GM21360 (cell line): ENCODE measurements around the gene ETFB.
"Not testable (repeated sequence)": the region's sequence is repeated elsewhere in the genome, so short reads cannot be mapped to it uniquely, and the experiment has no call there.

Source experiments
- ATAC-seq: cut with Tn5 transposase; IDR thresholded peaks from one replicate; pipeline ENCODE4 v1.9.1; 2021; ENCODE audit warnings: mild to moderate bottlenecking, moderate library complexity; ENCODE audit not compliant: unreplicated experiment

ETFB gene

GRCh38 chr19:51365965-51366388 lies at the start of gene ETFB:
Gene ETFB, minus strand, starts transcription at chr19:51366388. Its CDS starts 62 bp downstream, at chr19:51366326.
- no peak for ATAC-seq

DNA sequence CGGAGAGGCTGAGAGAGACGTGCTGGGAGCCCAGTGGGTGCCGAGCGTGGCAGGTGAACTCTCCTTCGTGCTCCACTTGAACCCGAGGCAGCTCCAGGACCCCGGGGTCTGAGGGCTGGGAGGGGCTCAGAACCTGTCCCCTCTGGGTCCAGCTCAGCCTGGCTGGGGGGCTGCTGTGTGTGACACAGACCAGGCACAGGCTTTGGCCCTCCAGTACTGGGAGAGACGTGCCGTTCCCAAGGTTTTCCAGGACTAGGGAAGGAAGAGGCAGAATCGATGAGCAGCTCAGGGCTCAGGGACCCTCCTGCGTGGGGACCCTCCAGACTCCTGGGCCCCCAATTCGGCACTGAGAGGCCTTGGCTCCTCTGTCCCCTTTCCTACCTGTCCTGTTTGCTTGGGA lies 49.0 kb upstream of the ETFB start:
- no peak for ATAC-seq

GRCh38 chr19:51410950-51411748 lies 45.0 kb upstream of the ETFB start:
- no peak for ATAC-seq

GRCh38 chr19:51407511-51408131 lies 41.4 kb upstream of the ETFB start:
- no peak for ATAC-seq

DNA sequence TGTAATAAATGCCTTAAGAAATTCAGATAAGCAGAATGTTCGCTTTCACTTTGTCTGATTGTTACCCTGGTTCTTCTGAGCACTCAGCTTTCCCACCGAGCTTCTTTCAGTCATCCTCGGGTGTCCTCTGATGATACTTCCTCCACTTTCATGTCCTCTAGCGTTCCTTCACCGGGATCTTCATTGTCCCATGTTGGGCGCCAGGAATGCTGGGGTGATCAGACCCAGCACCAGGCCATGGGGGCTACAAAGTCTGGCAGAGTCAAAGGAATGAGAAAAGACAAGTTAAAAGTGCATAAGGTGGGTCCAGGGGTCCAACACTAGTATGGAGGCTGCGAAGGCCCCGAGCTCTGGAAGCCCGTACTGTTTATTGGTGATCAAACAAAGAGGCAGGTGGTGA lies 35.9 kb upstream of the ETFB start:
- no peak for ATAC-seq

GRCh38 chr19:51399936-51400335 lies 33.7 kb upstream of the ETFB start:
- ATAC-seq = not testable (repeated sequence)

GRCh38 chr19:51399231-51399630 lies 33.0 kb upstream of the ETFB start:
- no peak for ATAC-seq

- ATAC-seq = no peak
Measured at GRCh38 chr19:51398096-51398704, 32.0 kb upstream of the ETFB start.

- ATAC-seq = not testable (repeated sequence)
Measured at GRCh38 chr19:51397453-51397852, 31.3 kb upstream of the ETFB start.

DNA sequence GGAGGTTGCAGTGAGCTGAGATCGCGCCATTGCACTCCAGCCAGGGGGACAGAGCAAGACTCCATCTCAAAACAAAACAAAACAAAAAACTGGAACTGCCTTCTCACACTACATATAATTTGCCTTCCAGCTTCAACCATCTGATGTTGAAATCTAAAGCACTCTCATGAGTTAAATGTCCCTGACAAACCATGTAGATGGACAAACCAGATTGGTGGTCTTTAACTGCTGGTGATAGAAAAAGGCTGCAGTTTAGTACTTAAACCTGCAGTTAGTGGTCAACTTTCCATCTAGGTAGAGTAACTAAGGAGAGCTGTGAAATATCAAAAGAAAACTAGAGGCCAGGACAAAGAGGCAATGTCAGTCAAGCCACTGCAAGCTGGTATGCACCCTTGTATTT lies 30.0 kb upstream of the ETFB start:
- no peak for ATAC-seq

DNA sequence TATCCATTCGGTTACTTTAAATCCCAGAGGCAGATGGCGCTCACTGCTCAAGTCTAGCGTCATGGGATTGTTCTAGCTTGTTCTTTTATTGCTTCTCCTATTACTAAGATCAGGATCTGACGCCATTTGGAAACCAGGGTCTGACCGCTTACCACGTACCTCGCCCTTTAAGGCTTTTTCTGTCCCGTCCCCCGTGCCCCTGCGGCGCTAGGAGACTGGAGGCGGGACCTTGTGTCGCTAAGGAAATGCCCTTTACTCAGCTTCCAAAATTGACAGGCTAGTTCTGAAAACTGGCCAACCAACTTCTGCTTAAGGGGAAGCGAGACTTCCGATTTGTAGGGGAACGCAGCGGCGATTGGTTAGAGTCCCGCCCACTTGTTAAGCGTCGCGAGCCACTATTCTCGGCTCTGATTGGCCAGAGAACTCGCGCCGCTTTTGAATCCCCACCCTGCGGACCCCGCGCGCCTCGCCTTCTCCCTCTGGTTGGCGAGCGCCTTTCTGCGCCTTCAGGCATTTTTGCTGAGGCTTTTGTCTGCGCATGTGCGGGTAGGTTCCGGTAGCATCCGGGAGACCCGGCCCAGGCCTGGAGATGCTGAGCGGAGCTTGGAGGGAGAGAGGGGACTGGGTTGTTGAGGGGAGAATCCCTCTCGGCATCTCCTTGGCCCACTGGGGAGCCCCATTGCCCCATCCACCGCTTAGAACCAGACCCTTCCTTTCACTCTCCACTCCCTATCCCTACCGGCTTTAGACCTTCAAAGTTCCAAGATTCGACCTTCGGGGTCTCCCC lies 28.1 kb upstream of the ETFB start:
- ATAC-seq = peak; percentile 78

- ATAC-seq = no peak
Measured at GRCh38 chr19:51392701-51393100, 26.5 kb upstream of the ETFB start.

DNA sequence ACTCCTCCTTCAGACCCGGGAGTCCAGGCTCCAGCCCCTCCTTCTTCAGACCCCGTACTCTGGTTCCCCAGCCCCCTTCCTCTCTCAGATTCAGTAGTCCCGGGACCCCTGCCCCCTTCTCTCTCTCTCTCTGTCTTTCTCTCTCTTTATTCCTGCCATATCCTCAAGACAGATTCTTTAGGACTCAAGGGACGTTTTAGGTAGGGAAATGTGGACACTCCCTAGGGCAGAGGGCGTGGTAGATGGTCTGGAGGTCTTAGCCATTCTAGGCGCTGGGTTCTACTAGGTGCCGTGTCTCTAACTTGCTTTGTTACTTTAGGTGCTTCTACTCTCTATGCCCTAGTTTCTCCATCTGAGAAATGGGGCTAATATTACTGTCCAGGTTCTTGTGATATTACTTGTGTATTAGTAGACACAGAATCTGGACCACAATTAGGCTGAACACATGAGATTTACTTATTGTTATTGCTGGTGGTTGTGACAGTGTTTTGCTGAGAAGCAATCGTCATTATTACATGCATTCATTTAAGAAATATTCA lies 25.0 kb upstream of the ETFB start:
- ATAC-seq = no peak

DNA sequence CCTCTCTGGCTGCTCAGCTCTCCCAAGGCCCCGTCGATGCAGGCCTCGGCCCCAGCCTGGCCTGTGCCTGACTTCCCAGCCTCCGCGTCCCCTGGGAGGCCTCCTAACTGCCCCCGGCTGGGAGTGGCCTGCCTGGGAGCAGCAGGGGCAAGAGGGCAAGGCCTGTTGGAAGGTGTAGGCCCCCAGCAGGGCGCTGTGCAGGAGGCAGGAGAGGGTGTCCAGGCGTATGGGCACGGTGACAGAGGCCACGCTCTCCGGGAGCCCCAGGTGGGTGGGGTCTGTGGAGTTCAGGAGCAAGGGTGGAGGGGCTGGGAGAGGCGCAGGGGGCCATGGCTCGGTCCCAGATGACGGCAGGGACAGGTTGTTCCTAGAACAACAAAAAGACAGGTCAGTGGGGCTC lies 23.0 kb upstream of the ETFB start:
- no peak for ATAC-seq

DNA sequence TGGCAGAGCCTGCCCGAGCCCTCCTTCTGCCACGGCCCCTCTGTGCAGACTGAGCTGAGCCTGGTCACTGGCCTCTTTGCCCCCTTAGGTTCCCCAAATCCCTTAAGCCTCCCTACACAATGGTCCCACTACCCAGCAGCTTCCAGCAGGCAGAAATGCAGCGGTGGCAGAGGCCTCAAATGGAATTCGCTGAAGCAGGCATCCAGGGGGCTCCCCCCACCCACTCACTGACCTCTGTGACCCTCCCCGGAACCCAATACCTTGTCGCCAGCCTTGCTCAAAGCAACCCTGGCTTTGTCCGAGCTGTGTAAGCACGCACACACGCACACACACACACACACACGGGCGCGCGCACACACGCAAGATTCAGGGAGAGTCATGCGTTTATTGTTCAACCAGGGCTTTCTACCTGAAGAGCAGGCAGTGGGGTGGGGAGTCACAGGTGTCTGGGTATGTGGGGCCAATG lies 21.8 kb upstream of the ETFB start, which contains the start of gene LIM2:
TSS of gene LIM2 (minus strand) at position 51 of the 466 bp plus-strand sequence. CDS start 531 bp downstream, outside the sequence.
- ATAC-seq = no peak

DNA sequence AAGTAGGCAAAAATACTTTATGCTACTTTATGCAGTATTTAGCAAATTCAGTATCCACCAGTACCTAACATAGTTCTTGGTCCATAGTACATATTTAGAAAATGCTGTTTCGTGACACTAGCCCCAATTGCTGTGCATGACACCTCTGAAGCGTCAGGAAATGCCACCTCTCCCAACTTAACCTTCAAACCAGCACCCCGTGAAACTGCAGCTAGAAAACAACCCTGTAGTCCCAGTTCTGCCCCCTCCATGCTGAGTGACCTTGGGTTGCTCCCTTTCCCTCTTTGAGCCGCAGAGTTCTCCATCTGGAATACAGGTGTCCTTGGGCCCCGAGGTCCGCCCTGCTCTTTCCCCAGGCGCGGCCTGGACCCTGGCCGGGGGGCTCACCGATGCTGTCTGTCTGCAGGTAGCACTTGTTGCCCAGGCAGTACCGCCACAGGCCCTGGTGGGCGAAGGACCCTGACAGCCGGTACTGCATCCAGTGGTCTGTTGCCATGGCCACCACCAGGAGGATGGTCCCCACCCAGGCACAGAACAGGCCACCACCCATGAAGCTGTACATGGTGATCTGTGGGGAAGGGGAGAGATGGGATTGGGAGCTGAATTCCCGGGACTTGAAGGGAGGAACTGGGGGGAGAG lies 20.8 kb upstream of the ETFB start:
- ATAC-seq = no peak

DNA sequence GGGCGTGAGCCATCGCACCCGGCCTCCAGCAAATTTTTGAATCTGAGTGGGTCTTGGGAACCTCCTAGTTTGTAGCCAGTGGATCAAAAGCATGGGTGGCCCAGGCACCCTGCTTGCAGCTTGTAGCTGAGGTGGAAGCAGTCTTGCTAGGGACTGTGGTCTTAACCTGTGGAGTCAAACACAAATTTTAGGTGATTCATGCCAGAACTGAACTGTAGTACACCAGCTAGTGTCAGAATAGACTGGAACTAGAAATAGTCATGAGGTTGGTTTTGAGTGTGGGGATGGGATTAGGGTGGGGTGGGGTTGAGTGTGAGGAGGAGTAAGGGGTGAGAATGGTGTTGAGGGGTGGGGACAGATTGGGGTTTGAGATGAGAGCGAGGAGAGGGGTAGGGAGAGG lies 15.8 kb upstream of the ETFB start:
- ATAC-seq = no peak

GRCh38 chr19:51380379-51380778 lies 14.2 kb upstream of the ETFB start:
- no peak for ATAC-seq

- no peak for ATAC-seq
Measured at GRCh38 chr19:51377422-51377821, 11.2 kb upstream of the ETFB start.

DNA sequence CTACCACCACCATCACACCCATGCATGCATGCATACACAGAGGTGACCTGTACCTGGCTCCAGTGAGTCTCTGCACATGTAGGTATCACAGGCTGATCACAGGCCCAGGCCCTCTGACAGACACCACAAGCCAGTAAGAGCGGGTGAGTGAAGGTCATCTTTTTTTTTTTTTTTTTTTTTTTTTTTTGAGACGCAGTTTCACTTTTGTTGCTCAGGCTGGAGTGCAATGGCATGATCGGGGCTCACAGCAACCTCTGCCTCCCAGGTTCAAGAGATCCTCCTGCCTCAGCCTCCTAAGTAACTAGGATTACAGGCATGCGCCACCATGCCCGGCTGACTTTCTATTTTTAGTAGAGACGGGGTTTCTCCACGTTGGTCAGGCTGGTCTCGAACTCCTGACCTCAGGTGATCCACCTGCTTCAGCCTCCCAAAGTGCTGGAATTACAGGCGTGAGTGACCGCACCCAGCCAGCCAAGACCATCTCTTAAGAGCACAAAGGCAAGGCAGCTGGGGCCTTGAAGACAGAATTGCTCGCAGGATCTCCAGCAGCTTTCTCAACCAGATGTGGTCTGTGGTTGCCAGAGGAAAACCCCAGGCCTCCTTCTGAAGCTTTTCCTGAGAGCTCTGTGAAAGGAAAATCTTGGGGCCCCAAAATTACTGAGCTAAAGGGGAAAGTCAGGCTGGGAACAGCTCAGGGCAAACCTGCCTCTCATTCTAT lies 9.5 kb upstream of the ETFB start:
- ATAC-seq = no peak
